BLaER1 (cell line): ENCODE measurements around the gene GALNT10.

Experiments used
- H3K27ac ChIP-seq: shearing (Covaris generic); formaldehyde crosslinking; 2 replicates; pipeline ENCODE4 v1.8.1; 2022
- H3K27me3 ChIP-seq: shearing (Covaris generic); formaldehyde crosslinking; 2 replicates; pipeline ENCODE4 v1.8.1; 2022
- H3K36me3 ChIP-seq: shearing (Covaris generic); formaldehyde crosslinking; 2 replicates; pipeline ENCODE4 v1.8.1; 2022
- H3K4me1 ChIP-seq: shearing (Covaris generic); formaldehyde crosslinking; 2 replicates; pipeline ENCODE4 v1.8.1; 2022
- H3K4me2 ChIP-seq: shearing (Covaris generic); formaldehyde crosslinking; 2 replicates; pipeline ENCODE4 v1.8.1; 2022
- H3K4me3 ChIP-seq: shearing (Covaris generic); formaldehyde crosslinking; 2 replicates; pipeline ENCODE4 v1.8.1; 2022
- H3K9ac ChIP-seq: shearing (Covaris generic); formaldehyde crosslinking; 2 replicates; pipeline ENCODE4 v1.8.1; 2022
- H3K9me3 ChIP-seq: shearing (Covaris generic); formaldehyde crosslinking; 2 replicates; pipeline ENCODE4 v1.8.1; 2022
- H4K20me1 ChIP-seq: shearing (Covaris generic); formaldehyde crosslinking; 2 replicates; pipeline ENCODE4 v1.8.1; 2022
- Cebpa-rat ChIP-seq: shearing (Covaris generic); IDR thresholded peaks from 2 replicates; pipeline ENCODE4 v1.8.1; 2022

The GALNT10 gene

GRCh38 chr5:154325566-154325965 is 135.0 kb downstream of the GALNT10 start:
- Histone ChIP-seq H4K20me1 (no peaks in the 10 kb centered on the region), H3K4me3 (no peak overlapping the region), H3K27ac (no peak overlapping the region), H3K36me3 (no peaks in the 10 kb centered on the region; the same call in 1 of the 2 replicates), H3K9ac (no peak overlapping the region), H3K27me3 (no peaks in the 10 kb centered on the region), H3K9me3 (no peaks in the 10 kb centered on the region), H3K4me1 (no peaks in the 10 kb centered on the region), H3K4me2 (no peak overlapping the region)
- no peak for TF ChIP-seq Cebpa-rat

GRCh38 chr5:154329062-154329461 is 138.5 kb downstream of the GALNT10 start:
- Histone ChIP-seq H3K4me2 (no peak overlapping the region), H3K4me1 (no peaks in the 10 kb centered on the region), H3K27me3 (no peaks in the 10 kb centered on the region), H3K9ac (no peak overlapping the region), H3K9me3 (no peaks in the 10 kb centered on the region), H3K27ac (no peak overlapping the region), H4K20me1 (no peaks in the 10 kb centered on the region), H3K36me3 (no peaks in the 10 kb centered on the region; the same call in 1 of the 2 replicates), H3K4me3 (no peak overlapping the region)
- no peak for TF ChIP-seq Cebpa-rat

- Histone ChIP-seq H3K9me3 (no peaks in the 10 kb centered on the region), H3K4me1 (no peaks in the 10 kb centered on the region)
- no peak for TF ChIP-seq Cebpa-rat
Observed at GRCh38 chr5:154329519-154330040, 139.0 kb downstream of the GALNT10 start.

GRCh38 chr5:154330097-154330667 is 139.6 kb downstream of the GALNT10 start:
- no peaks in the 10 kb centered on the region for H3K9me3 ChIP-seq
- H3K27ac ChIP-seq: no peak overlapping the region
- no peaks in the 10 kb centered on the region for H3K4me1 ChIP-seq
- no peaks in the 10 kb centered on the region for H4K20me1 ChIP-seq
- H3K36me3 ChIP-seq: no peaks in the 10 kb centered on the region
- H3K9ac ChIP-seq: no peak overlapping the region
- H3K4me3 ChIP-seq: no peak overlapping the region
- no peak for TF ChIP-seq Cebpa-rat
- H3K27me3 ChIP-seq: no peaks in the 10 kb centered on the region
- no peak overlapping the region for H3K4me2 ChIP-seq

More at GRCh38 chr5:154329519-154330040, 139.0 kb downstream of the GALNT10 start:
- no peaks in the 10 kb centered on the region for H3K36me3 ChIP-seq
- no peak overlapping the region for H3K4me2 ChIP-seq
- H3K27me3 ChIP-seq: no peaks in the 10 kb centered on the region
- no peak overlapping the region for H3K9ac ChIP-seq
- no peak overlapping the region for H3K27ac ChIP-seq
- no peaks in the 10 kb centered on the region for H4K20me1 ChIP-seq
- H3K4me3 ChIP-seq: no peak overlapping the region

- no peaks in the 10 kb centered on the region for H3K9me3 ChIP-seq
- H3K4me2 ChIP-seq: no peak overlapping the region
- H3K27me3 ChIP-seq: no peaks in the 10 kb centered on the region
- H3K36me3 ChIP-seq: no peaks in the 10 kb centered on the region
- no peak overlapping the region for H3K4me3 ChIP-seq
- no peak for TF ChIP-seq Cebpa-rat
- no peak overlapping the region for H3K27ac ChIP-seq
- no peak overlapping the region for H3K9ac ChIP-seq
- no peaks in the 10 kb centered on the region for H3K4me1 ChIP-seq
- H4K20me1 ChIP-seq: no peaks in the 10 kb centered on the region
Observed at GRCh38 chr5:154331232-154331631, 140.7 kb downstream of the GALNT10 start.

GRCh38 chr5:154331924-154332323 is 141.4 kb downstream of the GALNT10 start:
- Histone ChIP-seq H3K9me3 (no peaks in the 10 kb centered on the region), H3K4me2 (no peak overlapping the region), H3K4me1 (no peaks in the 10 kb centered on the region), H3K36me3 (no peaks in the 10 kb centered on the region), H3K27ac (no peak overlapping the region), H3K9ac (no peak overlapping the region), H3K4me3 (no peak overlapping the region), H3K27me3 (no peaks in the 10 kb centered on the region), H4K20me1 (no peaks in the 10 kb centered on the region)
- no peak for TF ChIP-seq Cebpa-rat

GRCh38 chr5:154332451-154332850 is 141.9 kb downstream of the GALNT10 start:
- Histone ChIP-seq H3K27me3 (no peaks in the 10 kb centered on the region), H3K4me1 (no peaks in the 10 kb centered on the region), H4K20me1 (no peaks in the 10 kb centered on the region), H3K9ac (no peak overlapping the region), H3K4me3 (no peak overlapping the region), H3K27ac (no peak overlapping the region), H3K4me2 (no peak overlapping the region), H3K36me3 (no peaks in the 10 kb centered on the region), H3K9me3 (no peaks in the 10 kb centered on the region)
- no peak for TF ChIP-seq Cebpa-rat

GRCh38 chr5:154333016-154333415 is 142.5 kb downstream of the GALNT10 start:
- H3K9ac ChIP-seq: no peak overlapping the region
- H3K9me3 ChIP-seq: no peaks in the 10 kb centered on the region
- no peaks in the 10 kb centered on the region for H3K27me3 ChIP-seq
- no peak overlapping the region for H3K4me3 ChIP-seq
- H3K4me1 ChIP-seq: no peaks in the 10 kb centered on the region
- no peak overlapping the region for H3K27ac ChIP-seq
- H4K20me1 ChIP-seq: no peaks in the 10 kb centered on the region
- H3K36me3 ChIP-seq: no peaks in the 10 kb centered on the region
- no peak overlapping the region for H3K4me2 ChIP-seq
- no peak for TF ChIP-seq Cebpa-rat

GRCh38 chr5:154334406-154335064 is 144.0 kb downstream of the GALNT10 start:
- TF ChIP-seq Cebpa-rat: no peak
- H3K9ac ChIP-seq: no peak overlapping the region
- no peaks in the 10 kb centered on the region for H3K9me3 ChIP-seq
- no peak overlapping the region for H3K4me2 ChIP-seq
- H4K20me1 ChIP-seq: no peaks in the 10 kb centered on the region
- no peaks in the 10 kb centered on the region for H3K36me3 ChIP-seq
- H3K27ac ChIP-seq: no peak overlapping the region
- H3K27me3 ChIP-seq: no peaks in the 10 kb centered on the region
- H3K4me1 ChIP-seq: no peaks in the 10 kb centered on the region
- H3K4me3 ChIP-seq: no peak overlapping the region

- no peaks in the 10 kb centered on the region for H3K9me3 ChIP-seq
- H4K20me1 ChIP-seq: no peaks in the 10 kb centered on the region
- H3K4me2 ChIP-seq: no peak overlapping the region
- no peak for TF ChIP-seq Cebpa-rat
- no peak overlapping the region for H3K27ac ChIP-seq
- no peaks in the 10 kb centered on the region for H3K27me3 ChIP-seq
- no peak overlapping the region for H3K4me3 ChIP-seq
- no peaks in the 10 kb centered on the region for H3K4me1 ChIP-seq
- no peaks in the 10 kb centered on the region for H3K36me3 ChIP-seq
- H3K9ac ChIP-seq: no peak overlapping the region
Observed at GRCh38 chr5:154335065-154335448, 144.5 kb downstream of the GALNT10 start.
